K562 (cell line): ENCODE results near the gene ANO9. TPM values are rescaled to one million over a fixed set of nuclear protein-coding genes. Genes with fewer than 3 reads are reported as not detected.

Experiments
- ARID4B ChIP-seq: sonication (generic); formaldehyde crosslinking; IDR thresholded peaks from 2 replicates; pipeline ENCODE4 v1.8.0; 2022; ENCODE audit warnings: mild to moderate bottlenecking, missing genetic modification reagents
- ETS1 ChIP-seq: conservative IDR thresholded peaks from 2 replicates; pipeline ENCODE4 v1.6.1; 2011; ENCODE audit warnings: low read depth, mild to moderate bottlenecking, low read length; ENCODE audit not compliant: control insufficient read depth
- GATA2 ChIP-seq: sonication (generic); formaldehyde crosslinking; IDR thresholded peaks from 2 replicates; pipeline ENCODE4 v1.4.0; 2020; ENCODE audit warnings: mild to moderate bottlenecking, missing genetic modification reagents
- HOXB6 ChIP-seq: fragments of 250-450 bp; sonication (Bioruptor Pico); IDR thresholded peaks from 2 replicates; pipeline ENCODE4 v1.5.1; 2022; ENCODE audit warnings: mild to moderate bottlenecking, borderline replicate concordance
- MBD1 ChIP-seq: fragments of 250-450 bp; sonication (Bioruptor Pico); IDR thresholded peaks from 2 replicates; pipeline ENCODE4 v1.8.0; 2022; ENCODE audit warnings: inconsistent platforms
- MYNN ChIP-seq, 2 experiments: sonication (generic); formaldehyde crosslinking in 1 of 2; IDR thresholded peaks; 2 replicates each; pipeline versions ENCODE4 v1.5.0 to v1.6.1; 2016 to 2020; ENCODE audit warnings: antibody characterized with exemption in 1 of 2, missing genetic modification reagents in 1 of 2
- NR4A1 ChIP-seq, 2 experiments: fragments of 250-450 bp in 1 of 2; fragments of 450-650 bp in 1 of 2; sonication (Bioruptor Pico) in 1 of 2; IDR thresholded peaks; 2 replicates each; pipeline versions ENCODE4 v1.4.0 to v1.6.1; 2016 to 2020; ENCODE audit warnings: mild to moderate bottlenecking in 2 of 2, missing compliant biosample characterization in 1 of 2, missing genetic modification characterization in 1 of 2, moderate library complexity in 1 of 2
- PML ChIP-seq: IDR thresholded peaks from 2 replicates; pipeline ENCODE4 v1.6.1; 2012; ENCODE audit warnings: low read length, inconsistent platforms
- SIN3A ChIP-seq, 2 experiments: fragments of 150-350 bp in 1 of 2; IDR thresholded peaks; 2 replicates each; pipeline ENCODE4 v1.6.1; 2011 to 2016; ENCODE audit warnings: borderline replicate concordance in 2 of 2, low read depth in 2 of 2, low read length in 2 of 2, mild to moderate bottlenecking in 2 of 2, moderate library complexity in 2 of 2; ENCODE audit not compliant: control insufficient read depth in 1 of 2
- TCFL5 ChIP-seq: fragments of 250-450 bp; sonication (Bioruptor Pico); conservative IDR thresholded peaks from 2 replicates; pipeline ENCODE4 v1.6.1; 2021; ENCODE audit warnings: mild to moderate bottlenecking, moderate library complexity, matching md5 sums
- ZBTB17 ChIP-seq: fragments of 450-650 bp; formaldehyde crosslinking; IDR thresholded peaks from 2 replicates; pipeline ENCODE4 v1.4.0; 2020; ENCODE audit warnings: mild to moderate bottlenecking
- ZNF311 ChIP-seq: fragments of 250-450 bp; sonication (Bioruptor Pico); IDR thresholded peaks from 2 replicates; pipeline ENCODE4 v1.4.0; 2020; ENCODE audit warnings: mild to moderate bottlenecking, moderate library complexity
- ZNF316 ChIP-seq: fragments of 450-650 bp; IDR thresholded peaks from 2 replicates; pipeline ENCODE4 v1.6.1; 2016
- polyA plus RNA-seq, 8 experiments: library from polyadenylated mRNA; depleted of rRNA in 4 of 8; stranded (reverse) in 5 of 8; unstranded in 3 of 8; fragments of >200 nt; fragmentation: Nextera tagmentation in 2 of 8; fragmentation: Illumina TruSeq in 1 of 8; extraction: Ambion mirVana in 2 of 8; extraction: Trizol in 1 of 8; gene quantifications; 2 replicates each; pipeline versions ENCODE4 v1.2.1 to v1.2.3, GENCODE V29; 2011 to 2014; ENCODE audit warnings: inconsistent platforms in 1 of 8, missing spikeins in 1 of 8
- total RNA-seq, 7 experiments: library from RNA; depleted of rRNA in 6 of 7; stranded (reverse); fragments of >200 nt in 6 of 7; fragmentation: Illumina TruSeq in 2 of 7; extraction: Trizol in 2 of 7; gene quantifications; 2 replicates each; pipeline versions ENCODE4 v1.2.1 to v1.2.3, GENCODE V29; 2011 to 2021; ENCODE audit warnings: low replicate concordance in 1 of 7
- TF ChIP-seq, protein P1 (sequence below): IDR thresholded peaks from 2 replicates; pipeline ENCODE4 v1.6.1; 2014; ENCODE audit warnings: antibody characterized with exemption
- TF ChIP-seq, protein P2 (sequence below): fragments of 450-650 bp; IDR thresholded peaks from 2 replicates; pipeline ENCODE4 v1.6.1; 2017; ENCODE audit warnings: antibody characterized with exemption

ANO9 gene
- total and polyA plus RNA-seq, 9 of the 15 experiments (the other 6 are each of a cell fraction or from before 2014, with no cell fraction given): 0.20 to 14.5 (median 4.5) TPM

GRCh38 chr11:447923-448731, 6.3 kb upstream of the ANO9 start (continued):
- TF ChIP-seq ETS1 (peak; percentile 42; the same call in 1 of the 2 replicates), ZNF316 (peak; percentile 58), SIN3A (IDR thresholded peaks at IDR 0.05; ENCODE audit: borderline replicate concordance in 2 of 2, control insufficient read depth in 1 of 2, low read depth in 2 of 2, low read length in 2 of 2) (peak; percentile 21 to 73; a peak in 2 of 4 replicates), TCFL5 (no peak), NR4A1 (CRISPR knock-in tag; IDR thresholded peaks at IDR 0.05) (no peak), NR4A1 (tag; IDR thresholded peaks at IDR 0.05) (no peak), HOXB6 (CRISPR knock-in tag) (no peak), MYNN (IDR thresholded peaks at IDR 0.05) (no peak), MYNN (CRISPR knock-in tag; IDR thresholded peaks at IDR 0.05) (no peak), GATA2 (0 out of 2 replicates have a peak, but pooled peaks have one; percentile 48), MBD1 (CRISPR knock-in tag) (no peak), ZNF311 (CRISPR knock-in tag) (no peak), PML (peak; percentile 62; the same call in 1 of the 2 replicates), ZBTB17 (CRISPR knock-in tag) (no peak), ARID4B (CRISPR knock-in tag) (peak; percentile 81)
- TF ChIP-seq, protein P1, sequence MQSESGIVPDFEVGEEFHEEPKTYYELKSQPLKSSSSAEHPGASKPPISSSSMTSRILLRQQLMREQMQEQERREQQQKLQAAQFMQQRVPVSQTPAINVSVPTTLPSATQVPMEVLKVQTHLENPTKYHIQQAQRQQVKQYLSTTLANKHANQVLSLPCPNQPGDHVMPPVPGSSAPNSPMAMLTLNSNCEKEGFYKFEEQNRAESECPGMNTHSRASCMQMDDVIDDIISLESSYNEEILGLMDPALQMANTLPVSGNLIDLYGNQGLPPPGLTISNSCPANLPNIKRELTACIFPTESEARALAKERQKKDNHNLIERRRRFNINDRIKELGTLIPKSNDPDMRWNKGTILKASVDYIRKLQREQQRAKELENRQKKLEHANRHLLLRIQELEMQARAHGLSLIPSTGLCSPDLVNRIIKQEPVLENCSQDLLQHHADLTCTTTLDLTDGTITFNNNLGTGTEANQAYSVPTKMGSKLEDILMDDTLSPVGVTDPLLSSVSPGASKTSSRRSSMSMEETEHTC: peak; percentile 10; the same call in 1 of the 2 replicates
- TF ChIP-seq, protein P2, sequence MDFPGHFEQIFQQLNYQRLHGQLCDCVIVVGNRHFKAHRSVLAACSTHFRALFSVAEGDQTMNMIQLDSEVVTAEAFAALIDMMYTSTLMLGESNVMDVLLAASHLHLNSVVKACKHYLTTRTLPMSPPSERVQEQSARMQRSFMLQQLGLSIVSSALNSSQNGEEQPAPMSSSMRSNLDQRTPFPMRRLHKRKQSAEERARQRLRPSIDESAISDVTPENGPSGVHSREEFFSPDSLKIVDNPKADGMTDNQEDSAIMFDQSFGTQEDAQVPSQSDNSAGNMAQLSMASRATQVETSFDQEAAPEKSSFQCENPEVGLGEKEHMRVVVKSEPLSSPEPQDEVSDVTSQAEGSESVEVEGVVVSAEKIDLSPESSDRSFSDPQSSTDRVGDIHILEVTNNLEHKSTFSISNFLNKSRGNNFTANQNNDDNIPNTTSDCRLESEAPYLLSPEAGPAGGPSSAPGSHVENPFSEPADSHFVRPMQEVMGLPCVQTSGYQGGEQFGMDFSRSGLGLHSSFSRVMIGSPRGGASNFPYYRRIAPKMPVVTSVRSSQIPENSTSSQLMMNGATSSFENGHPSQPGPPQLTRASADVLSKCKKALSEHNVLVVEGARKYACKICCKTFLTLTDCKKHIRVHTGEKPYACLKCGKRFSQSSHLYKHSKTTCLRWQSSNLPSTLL: no peak
